Measurements from ENCODE around the gene MLIP.
"Not testable (repeated sequence)": the region's sequence is repeated elsewhere in the genome, so short reads cannot be mapped to it uniquely, and the experiment has no call there.

The MLIP gene

DNA sequence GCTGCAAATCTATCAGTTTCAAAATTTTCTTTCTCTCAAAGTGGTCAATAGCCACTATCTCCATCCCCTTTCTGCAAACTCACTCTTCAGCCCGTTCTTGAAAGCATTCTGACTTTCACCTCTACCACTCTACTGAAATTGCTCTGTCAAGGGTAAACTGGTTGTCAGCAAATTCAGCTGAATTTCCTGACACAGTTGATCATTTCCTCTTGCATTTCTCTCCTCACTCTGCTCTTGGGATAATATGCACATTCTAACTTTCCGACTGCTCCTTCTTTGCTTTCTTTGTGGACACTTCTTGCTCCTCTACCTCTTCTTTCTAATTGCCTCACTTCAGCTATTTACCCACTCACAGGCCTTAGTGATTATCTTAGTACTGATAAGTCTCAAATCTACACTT is 123.3 kb downstream of the MLIP start:
- no peak for DNase-seq

DNA sequence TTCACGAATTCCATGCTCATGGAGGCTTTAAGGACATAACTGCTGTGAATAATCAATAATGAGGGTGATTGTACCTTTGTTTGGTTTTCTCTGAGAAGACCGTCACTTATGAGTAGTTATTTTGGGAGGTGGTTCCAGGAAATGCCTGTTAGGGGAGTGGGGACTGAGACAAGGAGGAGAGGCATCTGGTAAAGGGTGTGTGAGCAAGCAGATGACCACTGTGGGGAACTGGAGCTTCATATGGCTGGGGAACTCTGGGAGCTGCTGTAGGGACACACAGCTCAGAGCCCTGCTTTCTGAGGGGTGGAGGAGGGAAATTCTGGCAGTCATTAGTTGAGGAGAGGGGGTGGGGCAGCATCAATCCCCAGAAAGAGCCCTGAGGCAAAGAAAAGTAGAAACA is 125.7 kb downstream of the MLIP start:
- DNase-seq: no peak

DNA sequence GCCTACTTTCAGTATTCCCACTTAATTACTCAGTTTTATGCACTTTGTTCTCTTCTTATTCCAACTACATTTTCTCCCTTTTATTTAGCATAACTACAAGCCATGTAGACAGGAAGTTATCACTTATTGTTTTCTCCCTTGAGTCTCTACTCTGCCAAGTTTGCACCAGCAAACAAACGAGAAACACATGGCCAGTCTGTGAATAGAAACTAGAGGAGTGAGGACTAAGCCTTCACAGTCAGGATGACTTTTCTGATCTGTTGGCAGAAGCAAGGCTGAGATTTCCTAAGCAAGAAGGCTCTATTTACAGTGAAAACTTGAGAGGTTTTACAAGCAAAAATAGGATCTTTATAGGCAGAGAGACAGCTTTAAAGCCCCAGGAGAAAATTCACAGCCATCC is 127.2 kb downstream of the MLIP start:
- DNase-seq: no peak

DNA sequence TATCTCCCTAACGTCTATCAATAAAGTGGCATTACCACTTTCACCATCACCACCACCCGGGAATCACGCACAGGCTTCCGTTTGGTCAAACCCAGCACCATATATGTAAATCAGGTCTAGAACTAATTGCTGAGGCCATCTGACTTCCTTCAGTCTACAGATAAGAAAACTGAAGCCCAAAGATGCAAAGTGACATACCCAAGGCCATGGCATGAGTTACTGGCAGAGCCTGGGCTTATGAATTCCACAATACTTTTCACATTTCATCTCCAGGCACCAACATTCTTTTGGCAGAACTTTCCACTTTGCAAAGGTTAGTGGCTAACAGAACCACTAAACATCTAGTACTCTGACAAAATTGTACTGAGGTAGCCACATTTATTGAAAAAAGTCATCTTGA is 132.5 kb downstream of the MLIP start:
- DNase-seq: no peak

DNA sequence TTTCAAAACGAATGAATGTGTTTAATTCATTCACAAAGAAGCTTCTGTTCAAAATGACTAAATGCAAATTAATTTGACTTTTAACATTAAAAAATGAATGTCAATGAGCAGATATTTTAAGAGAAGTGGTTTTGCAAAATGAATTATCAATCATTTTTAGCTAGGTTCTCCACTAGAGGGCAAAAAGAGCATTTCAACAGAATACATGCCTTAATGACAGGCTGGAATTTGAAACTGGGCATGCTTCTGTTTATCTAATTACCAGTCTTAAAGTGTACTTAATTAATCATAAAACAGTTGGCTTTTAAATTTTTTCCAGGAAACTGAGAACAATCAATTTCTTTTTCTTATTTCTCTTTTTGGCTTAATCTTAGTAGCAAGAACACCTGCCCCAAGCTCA is 133.2 kb downstream of the MLIP start:
- no peak for DNase-seq

DNA sequence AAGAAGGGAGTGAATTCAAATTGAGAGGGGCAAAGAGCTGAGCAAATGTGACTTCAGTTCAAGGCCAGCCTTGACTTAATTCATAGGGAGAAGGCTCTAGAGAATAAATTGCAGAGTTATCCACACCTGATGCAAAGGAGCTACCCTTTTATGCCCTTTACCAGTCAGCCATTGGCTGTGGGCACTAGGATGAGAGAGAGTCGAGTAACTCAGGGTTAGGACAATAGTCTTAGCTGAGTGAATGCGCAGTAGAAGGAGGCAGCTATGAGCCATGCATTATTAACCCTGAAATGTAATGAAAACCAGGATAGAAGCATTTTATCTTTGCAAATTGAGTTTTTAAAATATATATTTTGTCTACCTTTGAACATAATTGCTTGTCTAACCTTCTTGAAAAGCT is 134.0 kb downstream of the MLIP start:
- no peak for DNase-seq

- DNase-seq: no peak
These were observed 137.1 kb downstream of the MLIP start for GRCh38 chr6:54248319-54248718.

DNA sequence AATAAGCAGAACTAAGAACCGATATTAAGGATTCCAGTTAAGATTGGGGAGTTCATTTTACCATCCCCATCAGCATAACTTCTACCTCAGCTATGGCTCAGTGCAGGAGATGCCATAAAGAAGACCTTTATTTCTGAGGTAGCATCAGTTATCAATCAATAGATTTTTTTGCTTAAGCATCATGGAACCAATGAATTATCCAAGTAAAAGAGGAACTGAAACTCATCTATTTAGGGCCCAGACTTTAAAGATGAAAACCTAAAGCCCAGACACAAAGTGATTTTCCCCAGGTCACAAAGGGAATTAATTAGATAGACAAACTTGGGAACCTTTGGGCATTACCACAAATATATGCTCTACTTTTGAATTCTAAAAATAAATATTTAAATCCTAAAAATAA is 137.8 kb downstream of the MLIP start:
- DNase-seq: no peak

GRCh38 chr6:54249812-54250211 is 138.6 kb downstream of the MLIP start:
- not testable (repeated sequence) for DNase-seq

DNA sequence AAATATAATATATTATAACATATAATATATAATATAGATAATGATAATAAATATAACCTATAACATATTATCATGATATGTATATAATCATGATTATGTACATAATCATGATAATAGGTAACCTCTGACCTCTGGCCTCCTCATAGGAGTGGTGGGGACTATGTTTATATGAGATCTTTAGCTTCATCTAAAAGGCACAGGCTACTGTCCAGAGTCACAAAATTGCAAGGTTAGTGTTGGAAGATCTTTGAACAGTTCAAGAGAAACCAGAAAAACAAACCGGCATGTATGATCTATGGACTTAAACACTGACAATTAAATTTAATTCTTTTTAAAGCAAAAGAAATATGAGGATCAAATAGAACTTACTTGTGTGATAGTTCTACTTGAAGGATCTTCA is 141.3 kb downstream of the MLIP start:
- no peak for DNase-seq

DNA sequence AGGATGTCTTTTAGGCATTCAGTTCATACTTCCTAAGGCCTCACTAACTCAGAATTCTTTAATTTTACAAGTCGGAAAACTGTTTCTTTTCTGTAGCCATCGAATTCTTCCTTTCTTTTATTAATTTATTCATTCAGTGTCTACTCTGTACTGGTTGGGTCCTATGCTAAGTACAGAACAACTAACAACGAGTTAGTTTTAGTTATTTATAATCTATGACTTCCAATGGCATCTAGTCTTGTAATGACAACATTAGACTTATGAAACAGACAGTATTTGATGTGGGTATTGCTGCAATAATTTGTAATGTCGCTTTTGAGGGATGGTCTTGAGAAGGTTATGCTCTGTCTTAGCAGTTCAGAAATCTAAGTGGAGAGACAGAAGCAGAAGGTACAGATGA is 141.7 kb downstream of the MLIP start:
- DNase-seq: no peak

GRCh38 chr6:54254886-54255285 is 143.6 kb downstream of the MLIP start:
- no peak for DNase-seq

DNA sequence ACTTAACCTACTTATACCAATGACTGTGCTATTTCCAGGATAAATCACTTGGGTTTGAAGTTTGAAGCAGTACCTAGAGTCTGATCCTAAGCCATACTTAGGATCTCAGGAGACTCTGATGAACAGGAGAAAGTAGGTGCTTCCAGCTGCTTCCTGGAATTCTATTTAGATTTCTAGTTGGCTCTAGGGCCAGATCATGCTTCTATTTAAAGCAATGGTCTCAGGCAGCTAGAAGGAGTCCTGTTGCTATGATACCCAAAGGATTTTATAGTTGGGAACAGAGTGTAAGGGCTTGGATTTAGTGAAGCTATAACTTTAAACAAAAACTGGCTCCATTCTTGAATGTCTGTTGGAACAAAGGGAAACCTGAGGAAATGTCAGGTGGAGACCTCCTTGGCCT is 144.6 kb downstream of the MLIP start:
- no peak for DNase-seq

DNA sequence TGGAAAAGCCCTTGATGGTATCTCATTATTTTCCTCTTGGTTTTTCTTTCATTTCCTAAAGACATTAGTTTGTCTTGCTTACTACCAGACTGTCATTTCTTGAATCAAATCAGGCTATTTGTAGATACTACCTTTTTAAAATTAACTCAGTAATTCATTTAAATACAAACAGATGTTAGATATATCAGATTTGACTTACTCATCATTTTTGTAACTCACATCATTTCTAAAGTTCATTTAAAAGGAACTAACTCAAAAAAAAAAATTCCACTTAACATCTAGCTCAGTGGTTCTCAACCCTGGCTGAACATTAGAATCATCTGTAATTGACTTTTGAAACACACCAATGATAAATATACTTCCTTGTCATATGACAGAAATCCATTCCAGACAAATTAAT is 148.8 kb downstream of the MLIP start:
- no peak for DNase-seq

DNA sequence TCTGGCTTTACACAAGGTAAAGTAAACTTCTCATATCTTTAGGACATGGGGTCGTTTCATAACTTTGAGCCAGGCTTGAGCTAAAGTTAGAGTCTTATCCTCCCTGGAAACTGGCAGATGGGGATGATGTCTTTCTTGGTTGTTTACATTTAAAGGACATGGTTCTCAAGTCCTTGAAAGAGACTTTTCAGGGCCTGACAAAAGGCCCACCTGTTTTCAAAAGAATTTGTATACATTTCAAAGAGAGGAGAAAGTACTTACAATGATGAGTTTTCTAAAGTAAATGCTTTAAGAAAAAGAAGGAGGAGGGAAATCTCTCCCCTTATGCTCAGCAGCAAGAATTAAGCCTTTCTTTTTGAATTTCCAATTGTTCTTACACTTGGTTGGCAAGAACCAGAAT is 151.3 kb downstream of the MLIP start:
- DNase-seq: no peak

DNA sequence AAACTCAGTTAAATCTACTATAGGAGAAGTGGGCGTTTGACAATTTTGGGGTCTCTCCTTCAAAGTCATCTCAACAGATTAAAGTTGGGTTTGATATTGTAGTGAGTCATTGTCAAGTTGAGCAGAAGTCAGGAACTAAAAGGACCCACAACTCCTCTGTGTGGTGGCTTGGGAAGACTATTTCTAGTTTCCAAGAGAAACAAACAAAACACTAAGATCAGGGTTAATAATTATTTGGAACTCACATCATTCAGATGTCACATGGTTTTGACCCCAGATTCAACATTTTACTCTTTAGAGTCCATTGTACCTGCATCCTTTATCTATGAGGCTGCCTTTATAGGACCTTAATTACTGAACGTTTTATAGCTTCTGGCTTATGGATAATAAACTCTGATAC is 151.7 kb downstream of the MLIP start:
- no peak for DNase-seq

- DNase-seq: no peak
These were observed 153.5 kb downstream of the MLIP start for GRCh38 chr6:54264581-54265272.

GRCh38 chr6:54266400-54266923 is 155.2 kb downstream of the MLIP start:
- no peak for DNase-seq

GRCh38 chr6:54267798-54268197 is 156.6 kb downstream of the MLIP start:
- no peak for DNase-seq

- DNase-seq: no peak
These were observed 162.1 kb downstream of the MLIP start for GRCh38 chr6:54273214-54273820.

DNA sequence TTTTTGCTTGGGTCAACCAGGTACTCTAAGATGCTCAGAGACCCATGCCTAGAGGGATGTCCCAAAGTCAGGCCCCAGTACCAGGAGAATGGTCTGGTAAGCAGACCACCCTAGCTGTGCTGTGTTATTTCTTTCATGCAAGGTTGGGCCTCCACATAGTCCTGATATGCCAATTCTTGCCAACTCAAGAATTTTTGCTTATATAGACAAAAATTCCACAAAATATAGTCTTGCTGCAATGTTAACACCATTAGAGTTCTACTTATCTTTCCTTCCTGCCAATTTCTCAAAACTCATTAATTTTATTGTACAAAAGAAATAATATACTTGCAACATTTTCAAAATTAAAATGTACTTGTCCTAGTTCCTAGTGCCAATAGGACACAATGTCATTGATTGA is 163.1 kb downstream of the MLIP start:
- DNase-seq: no peak

DNA sequence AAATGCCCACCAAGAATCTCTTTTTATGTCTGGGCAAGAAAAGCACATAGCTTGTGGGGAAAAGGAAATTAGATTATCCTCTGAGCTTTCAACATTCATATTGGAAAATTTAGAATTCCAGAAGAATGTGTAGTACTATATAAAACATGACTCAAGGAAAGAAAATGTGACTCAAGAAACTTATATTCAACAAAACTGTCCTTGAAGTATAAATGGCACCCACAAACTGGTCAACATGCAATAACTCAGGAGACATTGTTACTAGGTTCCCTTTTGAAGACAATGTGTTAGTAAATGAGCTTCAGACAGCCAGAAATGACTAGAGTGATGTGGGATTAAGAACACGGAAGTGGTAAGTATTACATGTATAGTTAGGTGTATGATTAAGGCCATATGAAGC is 170.9 kb downstream of the MLIP start:
- no peak for DNase-seq

- no peak for DNase-seq
These were observed 173.1 kb downstream of the MLIP start for GRCh38 chr6:54284161-54284860.

DNA sequence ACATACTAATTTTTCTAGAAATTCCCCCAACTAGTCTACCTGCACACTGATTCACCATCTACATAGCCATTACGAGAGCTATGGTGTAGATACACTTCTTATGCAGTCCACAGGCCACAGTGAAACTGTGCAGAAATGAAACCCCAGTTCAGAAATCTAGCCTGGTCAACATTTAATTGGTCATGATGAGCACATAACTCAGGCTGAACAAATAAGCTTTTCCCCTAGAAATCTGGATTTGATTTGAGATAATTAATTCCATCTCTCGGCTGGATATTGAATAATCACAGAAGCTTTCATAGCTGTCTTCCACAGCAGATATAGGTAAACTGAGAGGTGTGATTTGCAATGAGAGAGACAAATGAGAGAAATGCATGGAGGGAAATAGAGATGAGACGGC is 174.4 kb downstream of the MLIP start:
- no peak for DNase-seq

Measured in activated effector memory CD4-positive, alpha-beta T cell treated with anti-CD3 and anti-CD28 coated beads, Interleukin-2, amount 50 U/mL, for 16 hours (primary cell).